Tibial artery (tissue), 4 donors: Measurements from ENCODE around the gene NRXN3.

Experiments used
- DNase-seq, 2 donors: peaks; one replicate each; pipeline ENCODE4 v3.0.0-alpha.2; 2019
- H3K27ac ChIP-seq, 2 donors: fragments of 200-600 bp; sonication (generic) in 1 of 2; 1 replicate in 1 of 2; 2 replicates in 1 of 2; pipeline ENCODE4 v1.5.1; 2018 to 2019; ENCODE audit warnings: mild to moderate bottlenecking in 1 of 2
- H3K27me3 ChIP-seq, 2 donors: fragments of 200-600 bp; sonication (generic) in 1 of 2; one replicate each; pipeline versions ENCODE4 v1.5.1 to v1.6.0; 2016 to 2019
- H3K36me3 ChIP-seq, 3 donors: fragments of 200-600 bp; sonication (generic) in 2 of 3; one replicate each; pipeline ENCODE4 v1.5.1; 2016 to 2019; ENCODE audit warnings: mild to moderate bottlenecking in 2 of 3
- H3K4me1 ChIP-seq, 4 donors: fragments of 200-600 bp; sonication (generic) in 2 of 4; 1 replicate in 3 of 4; 2 replicates in 1 of 4; pipeline ENCODE4 v1.5.1; 2016 to 2019
- H3K4me3 ChIP-seq, 2 donors: fragments of 200-600 bp; sonication (generic) in 1 of 2; 1 replicate in 1 of 2; 2 replicates in 1 of 2; pipeline ENCODE4 v1.5.1; 2018 to 2019; ENCODE audit warnings: mild to moderate bottlenecking in 2 of 2
- H3K9me3 ChIP-seq, 3 donors: fragments of 200-600 bp; sonication (generic) in 1 of 3; one replicate each; pipeline ENCODE4 v1.5.1; 2016 to 2019
- intact Hi-C: fragments of 100-400 bp; cut with DNase I; formaldehyde crosslinking; loops from one replicate; pipeline ENCODE4 v1.15.0; 2023; ENCODE audit warnings: low total_unique reads
- TF ChIP-seq, protein P1 (sequence below), 2 experiments: fragments of 200-600 bp in 1 of 2; fragments of 450-650 bp in 1 of 2; IDR thresholded peaks; one replicate each; pipeline ENCODE4 v1.5.1; 2017 to 2019; ENCODE audit warnings: antibody characterized with exemption in 2 of 2, mild to moderate bottlenecking in 1 of 2, moderate library complexity in 1 of 2

Gene NRXN3

GRCh38 chr14:79544698-79545070 lies 1374.5 kb downstream of the NRXN3 start:
- Histone ChIP-seq H3K36me3 (no peaks in the 10 kb centered on the region), H3K27ac (no peak overlapping the region), H3K4me1 (peaks cover 0 to 33% (median 6%) of the 10 kb centered on the region in 4 donors), H3K27me3 (no peaks in the 10 kb centered on the region), H3K9me3 (no peaks in the 10 kb centered on the region), H3K4me3 (no peak overlapping the region)
- TF ChIP-seq, protein P1, sequence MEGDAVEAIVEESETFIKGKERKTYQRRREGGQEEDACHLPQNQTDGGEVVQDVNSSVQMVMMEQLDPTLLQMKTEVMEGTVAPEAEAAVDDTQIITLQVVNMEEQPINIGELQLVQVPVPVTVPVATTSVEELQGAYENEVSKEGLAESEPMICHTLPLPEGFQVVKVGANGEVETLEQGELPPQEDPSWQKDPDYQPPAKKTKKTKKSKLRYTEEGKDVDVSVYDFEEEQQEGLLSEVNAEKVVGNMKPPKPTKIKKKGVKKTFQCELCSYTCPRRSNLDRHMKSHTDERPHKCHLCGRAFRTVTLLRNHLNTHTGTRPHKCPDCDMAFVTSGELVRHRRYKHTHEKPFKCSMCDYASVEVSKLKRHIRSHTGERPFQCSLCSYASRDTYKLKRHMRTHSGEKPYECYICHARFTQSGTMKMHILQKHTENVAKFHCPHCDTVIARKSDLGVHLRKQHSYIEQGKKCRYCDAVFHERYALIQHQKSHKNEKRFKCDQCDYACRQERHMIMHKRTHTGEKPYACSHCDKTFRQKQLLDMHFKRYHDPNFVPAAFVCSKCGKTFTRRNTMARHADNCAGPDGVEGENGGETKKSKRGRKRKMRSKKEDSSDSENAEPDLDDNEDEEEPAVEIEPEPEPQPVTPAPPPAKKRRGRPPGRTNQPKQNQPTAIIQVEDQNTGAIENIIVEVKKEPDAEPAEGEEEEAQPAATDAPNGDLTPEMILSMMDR (IDR thresholded peaks at IDR 0.05): no peak
- DNase-seq: no peak
- intact Hi-C loops: no loop called here

DNA sequence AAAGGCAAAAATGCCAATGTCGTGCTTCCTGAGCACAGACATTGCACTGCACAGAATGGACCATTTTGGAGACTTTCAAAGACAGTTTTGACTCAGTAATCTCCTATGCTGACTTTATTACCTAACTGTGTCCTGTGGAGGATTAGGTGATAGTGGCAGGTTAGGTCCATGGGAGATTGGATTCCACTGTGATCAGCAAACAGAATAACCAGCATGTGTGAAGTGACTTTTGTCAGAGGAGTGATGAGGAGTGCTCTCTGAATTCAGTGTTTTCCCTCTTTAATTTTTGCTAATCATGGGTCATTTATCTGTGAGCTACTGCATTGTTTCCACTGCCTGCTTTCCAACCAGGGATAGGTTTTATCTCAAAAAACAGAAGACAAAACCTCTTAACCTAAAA lies 1378.7 kb downstream of the NRXN3 start:
- H3K4me3 ChIP-seq: no peak overlapping the region
- H3K9me3 ChIP-seq: no peaks in the 10 kb centered on the region
- intact Hi-C loops: no loop called here
- H3K27ac ChIP-seq: no peak overlapping the region
- H3K4me1 ChIP-seq: peaks cover 0 to 15% (median 0%) of the 10 kb centered on the region in 4 donors
- H3K27me3 ChIP-seq: no peaks in the 10 kb centered on the region
- no peak for DNase-seq
- TF ChIP-seq, protein P1 (IDR thresholded peaks at IDR 0.05): no peak
- no peaks in the 10 kb centered on the region for H3K36me3 ChIP-seq

- TF ChIP-seq, protein P1 (IDR thresholded peaks at IDR 0.05): no peak
- intact Hi-C loops: no loop called here
- H3K27me3 ChIP-seq: no peaks in the 10 kb centered on the region
Measured at GRCh38 chr14:79549515-79549914, 1379.3 kb downstream of the NRXN3 start.

DNA sequence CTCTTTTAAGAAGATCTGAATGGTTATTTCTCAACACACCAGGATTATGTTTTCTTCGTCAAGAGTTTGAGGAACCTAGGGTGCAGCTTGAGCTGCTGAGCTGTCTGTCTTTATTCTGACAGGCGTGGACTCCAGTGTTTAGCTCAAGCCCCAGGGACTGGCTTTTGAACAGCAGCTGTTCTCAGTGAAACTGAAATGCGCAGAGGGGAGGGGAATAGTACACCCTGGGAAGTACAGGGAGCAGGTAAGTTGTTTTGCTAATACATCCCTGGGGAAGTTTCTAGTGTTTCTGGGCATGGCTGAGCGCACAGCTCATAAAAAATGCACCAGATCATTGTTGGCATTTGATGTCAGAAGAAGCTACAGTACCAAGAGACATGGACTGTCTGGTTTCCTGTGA lies 1381.3 kb downstream of the NRXN3 start:
- Histone ChIP-seq H3K27ac (no peak overlapping the region), H3K9me3 (no peaks in the 10 kb centered on the region), H3K27me3 (no peaks in the 10 kb centered on the region), H3K4me3 (no peak overlapping the region), H3K4me1 (no peaks in the 10 kb centered on the region), H3K36me3 (no peaks in the 10 kb centered on the region)
- no peak for DNase-seq
- intact Hi-C loops: no loop called here
- TF ChIP-seq, protein P1 (IDR thresholded peaks at IDR 0.05): no peak

More at GRCh38 chr14:79549515-79549914, 1379.3 kb downstream of the NRXN3 start:
- Histone ChIP-seq H3K4me3 (no peak overlapping the region), H3K27ac (no peak overlapping the region), H3K36me3 (no peaks in the 10 kb centered on the region), H3K9me3 (no peaks in the 10 kb centered on the region), H3K4me1 (peaks cover 0 to 8% (median 0%) of the 10 kb centered on the region in 4 donors)
- DNase-seq: no peak

DNA sequence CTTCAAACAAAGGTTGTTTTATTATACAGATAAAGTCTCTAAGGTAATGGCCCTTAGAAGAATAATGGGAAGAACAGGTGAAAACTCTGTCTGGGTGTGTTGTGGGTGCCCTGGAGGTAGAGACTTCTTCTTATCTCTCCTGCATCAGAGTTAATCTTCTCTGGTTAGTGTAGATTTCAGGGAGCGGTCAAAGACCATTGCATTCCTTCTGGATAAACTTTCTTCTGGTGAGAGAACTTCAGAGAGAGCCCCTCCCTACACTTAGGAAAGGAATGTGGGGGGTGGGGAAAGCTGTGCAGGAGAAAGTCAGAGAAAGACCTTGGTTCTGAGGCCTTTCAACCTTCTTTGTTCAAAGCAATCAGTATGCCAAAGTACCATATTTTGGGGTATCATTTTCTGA lies 1382.6 kb downstream of the NRXN3 start:
- no peak overlapping the region for H3K4me3 ChIP-seq
- no peak for DNase-seq
- no peaks in the 10 kb centered on the region for H3K9me3 ChIP-seq
- H3K27ac ChIP-seq: no peak overlapping the region
- intact Hi-C loops: no loop called here
- no peaks in the 10 kb centered on the region for H3K27me3 ChIP-seq
- H3K36me3 ChIP-seq: no peaks in the 10 kb centered on the region
- TF ChIP-seq, protein P1 (IDR thresholded peaks at IDR 0.05): no peak
- no peaks in the 10 kb centered on the region for H3K4me1 ChIP-seq

GRCh38 chr14:79554816-79555215 lies 1384.6 kb downstream of the NRXN3 start:
- Histone ChIP-seq H3K36me3 (no peaks in the 10 kb centered on the region), H3K27ac (no peak overlapping the region), H3K4me1 (no peaks in the 10 kb centered on the region), H3K27me3 (no peaks in the 10 kb centered on the region), H3K9me3 (no peaks in the 10 kb centered on the region), H3K4me3 (no peak overlapping the region)
- intact Hi-C loops: no loop called here
- DNase-seq: no peak
- TF ChIP-seq, protein P1 (IDR thresholded peaks at IDR 0.05): no peak
